Measurements from ENCODE around the gene QRFP.
A peak's percentile ranks its signal among the peaks of the same experiment; 100 is the strongest.

QRFP gene

GRCh38 chr9:130934246-130934645 lies 37.6 kb upstream of the QRFP start:
- no peaks in the 10 kb centered on the region for H3K36me3 ChIP-seq
- TF ChIP-seq CTCF (IDR thresholded peaks at IDR 0.05; ENCODE audit: low read depth, low read length), result no peak
- no peak overlapping the region for H3K4me3 ChIP-seq (ENCODE audit: low read depth, low read length)
- peak; percentile 16 for DNase-seq
- H3K27me3 ChIP-seq, result peaks cover 59% of the 10 kb centered on the region
- no peaks in the 10 kb centered on the region for H3K9me3 ChIP-seq
- H3K4me1 ChIP-seq, result peaks cover 7% of the 10 kb centered on the region; the same call in 1 of the 2 replicates

- Histone ChIP-seq H3K9me3 (no peaks in the 10 kb centered on the region), H3K36me3 (no peaks in the 10 kb centered on the region), H3K27me3 (peaks cover 50% of the 10 kb centered on the region), H3K4me3 (ENCODE audit: low read depth, low read length) (no peak overlapping the region), H3K4me1 (peaks cover 15% of the 10 kb centered on the region)
- peak; percentile 36 for DNase-seq
- no peak for TF ChIP-seq CTCF (IDR thresholded peaks at IDR 0.05; ENCODE audit: low read depth, low read length)
Measured at GRCh38 chr9:130933114-130934046, 36.8 kb upstream of the QRFP start.

DNA sequence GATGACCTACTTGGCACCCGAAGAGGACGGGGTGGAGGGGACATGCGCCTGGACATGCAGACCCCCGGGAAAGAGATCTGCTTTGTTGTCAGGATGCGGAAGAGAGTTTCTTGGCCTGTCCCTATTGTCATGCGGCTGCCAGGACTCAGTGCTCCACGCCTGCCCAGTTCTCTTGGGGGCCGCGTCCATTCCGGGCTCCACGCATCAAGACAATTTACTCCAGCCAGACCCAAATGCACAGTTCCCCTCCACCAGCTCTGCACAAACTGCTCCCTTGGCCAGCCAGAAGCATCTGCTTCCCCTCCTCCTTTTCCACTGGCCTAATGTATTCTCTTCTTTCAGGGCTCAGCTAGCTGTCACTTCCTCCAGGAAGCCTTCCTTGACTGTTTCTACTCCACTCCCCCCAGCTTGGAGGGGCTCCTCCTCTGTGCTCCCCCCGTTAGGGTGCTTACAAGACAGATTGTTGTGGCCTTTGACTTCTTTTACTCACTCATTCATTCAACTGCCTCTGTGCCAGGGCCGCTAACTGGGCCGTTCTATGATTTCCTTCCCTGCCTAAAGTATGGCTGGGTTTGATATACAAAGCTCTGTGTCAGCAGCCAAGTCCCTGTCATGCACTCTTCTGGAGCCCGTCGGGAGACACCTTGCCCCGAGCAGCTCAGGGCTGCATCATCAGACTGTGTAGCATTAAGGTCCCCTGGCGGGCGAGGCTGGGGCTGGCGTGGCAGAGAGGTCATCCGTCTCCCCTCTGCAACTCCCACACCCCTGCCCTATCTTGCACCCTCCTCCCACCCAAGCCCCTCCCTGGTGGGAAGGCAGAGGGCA lies 35.9 kb upstream of the QRFP start:
- no peaks in the 10 kb centered on the region for H3K36me3 ChIP-seq
- TF ChIP-seq CTCF (IDR thresholded peaks at IDR 0.05; ENCODE audit: low read depth, low read length), result peak; percentile 55
- DNase-seq, result peak; percentile 70
- no peaks in the 10 kb centered on the region for H3K9me3 ChIP-seq
- H3K4me3 ChIP-seq (ENCODE audit: low read depth, low read length), result no peak overlapping the region
- H3K27me3 ChIP-seq, result peaks cover 41% of the 10 kb centered on the region
- H3K4me1 ChIP-seq, result peaks cover 22% of the 10 kb centered on the region

- peaks cover 24% of the 10 kb centered on the region for H3K4me1 ChIP-seq
Measured at GRCh38 chr9:130931508-130932254, 35.1 kb upstream of the QRFP start.

DNA sequence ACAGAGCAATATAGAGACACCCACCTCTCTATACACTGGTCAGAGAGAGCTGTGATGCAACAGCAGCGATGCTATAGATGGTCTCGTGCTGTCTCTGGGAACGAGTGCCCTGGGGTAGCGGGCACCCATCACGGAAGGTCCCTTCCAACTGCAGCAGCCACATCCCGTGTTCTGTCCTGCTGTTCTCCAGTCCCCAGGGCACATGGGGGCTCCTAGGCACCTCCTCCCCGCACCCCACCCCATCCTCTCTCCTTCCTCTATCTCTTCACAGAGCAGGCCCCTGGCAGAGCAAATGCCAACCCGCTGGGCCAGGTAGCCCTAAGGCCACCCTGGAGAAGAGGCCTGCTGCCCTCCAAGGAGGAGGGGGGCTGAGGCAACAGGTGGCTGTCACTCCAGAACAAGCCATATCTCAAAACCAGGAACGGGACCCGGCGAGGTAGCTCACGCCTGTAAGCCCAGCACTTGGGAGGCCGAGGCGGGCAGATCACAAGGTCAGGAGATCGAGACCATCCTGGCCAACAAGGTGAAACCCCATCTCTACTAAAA lies 34.3 kb upstream of the QRFP start:
- Histone ChIP-seq H3K9me3 (no peaks in the 10 kb centered on the region), H3K4me1 (peaks cover 24% of the 10 kb centered on the region), H3K4me3 (ENCODE audit: low read depth, low read length) (no peak overlapping the region), H3K27me3 (peaks cover 32% of the 10 kb centered on the region), H3K36me3 (no peaks in the 10 kb centered on the region)
- TF ChIP-seq CTCF (IDR thresholded peaks at IDR 0.05; ENCODE audit: low read depth, low read length), result no peak
- no peak for DNase-seq

More at GRCh38 chr9:130931508-130932254, 35.1 kb upstream of the QRFP start:
- H3K9me3 ChIP-seq, result no peaks in the 10 kb centered on the region
- H3K4me3 ChIP-seq (ENCODE audit: low read depth, low read length), result no peak overlapping the region
- peaks cover 33% of the 10 kb centered on the region for H3K27me3 ChIP-seq
- no peaks in the 10 kb centered on the region for H3K36me3 ChIP-seq
- peak; percentile 16 for DNase-seq
- no peak for TF ChIP-seq CTCF (IDR thresholded peaks at IDR 0.05; ENCODE audit: low read depth, low read length)
